ENCODE data around the gene MADD.

The MADD gene

GRCh38 chr11:47269829-47270305 is at the start of gene MADD:
TSS of gene MADD (plus strand) at chr11:47270133.
- H3K27ac Mint-ChIP-seq = peak within 1 kb of the TSS; percentile 97
- ATAC-seq (peak; percentile 83), DNase-seq (peak; percentile 91)
- no peaks in the 10 kb centered on the region for H3K27me3 Mint-ChIP-seq
- peak within 1 kb of the TSS; percentile 86 for H3K4me3 Mint-ChIP-seq
- H3K9me3 Mint-ChIP-seq = no peaks in the 10 kb centered on the region
- H3K36me3 Mint-ChIP-seq (ENCODE audit: low read depth) = peaks cover 14% of the 10 kb centered on the region
- H3K4me1 Mint-ChIP-seq = peaks cover 67% of the 10 kb centered on the region

GRCh38 chr11:47220401-47220821 is 49.5 kb upstream of the MADD start:
- Mint-ChIP-seq H3K4me3 (no peak overlapping the region), H3K9me3 (no peaks in the 10 kb centered on the region), H3K27ac (peak overlapping the region; percentile 79), H3K27me3 (no peaks in the 10 kb centered on the region), H3K4me1 (peaks cover 61% of the 10 kb centered on the region), H3K36me3 (ENCODE audit: low read depth) (peaks cover 66% of the 10 kb centered on the region)
- ATAC-seq (no peak), DNase-seq (no peak)

GRCh38 chr11:47222696-47223095 is 47.2 kb upstream of the MADD start:
- Mint-ChIP-seq H3K36me3 (ENCODE audit: low read depth) (peaks cover 67% of the 10 kb centered on the region), H3K4me3 (no peak overlapping the region), H3K27ac (no peak overlapping the region), H3K9me3 (no peaks in the 10 kb centered on the region), H3K4me1 (peaks cover 57% of the 10 kb centered on the region), H3K27me3 (no peaks in the 10 kb centered on the region)
- no peak for DNase-seq
- no peak for ATAC-seq

GRCh38 chr11:47225552-47226400 is 44.2 kb upstream of the MADD start:
- Mint-ChIP-seq H3K27me3 (no peaks in the 10 kb centered on the region), H3K36me3 (ENCODE audit: low read depth) (peaks cover 68% of the 10 kb centered on the region), H3K27ac (peak overlapping the region; percentile 84), H3K4me3 (peak overlapping the region; percentile 69), H3K9me3 (no peaks in the 10 kb centered on the region), H3K4me1 (peaks cover 29% of the 10 kb centered on the region)
- peak; percentile 97 for ATAC-seq
- no peak for DNase-seq

GRCh38 chr11:47229161-47229560 is 40.8 kb upstream of the MADD start:
- H3K36me3 Mint-ChIP-seq (ENCODE audit: low read depth) = peaks cover 54% of the 10 kb centered on the region
- ATAC-seq (no peak), DNase-seq (no peak)

GRCh38 chr11:47233051-47233450 is 36.9 kb upstream of the MADD start:
- Mint-ChIP-seq H3K36me3 (ENCODE audit: low read depth) (peaks cover 50% of the 10 kb centered on the region), H3K27me3 (no peaks in the 10 kb centered on the region), H3K27ac (no peak overlapping the region), H3K4me1 (peaks cover 26% of the 10 kb centered on the region), H3K9me3 (no peaks in the 10 kb centered on the region), H3K4me3 (no peak overlapping the region)
- no peak for ATAC-seq
- no peak for DNase-seq

More at GRCh38 chr11:47229161-47229560, 40.8 kb upstream of the MADD start:
- Mint-ChIP-seq H3K4me3 (no peak overlapping the region), H3K27me3 (no peaks in the 10 kb centered on the region), H3K27ac (no peak overlapping the region), H3K9me3 (no peaks in the 10 kb centered on the region), H3K4me1 (peaks cover 32% of the 10 kb centered on the region)

- DNase-seq (no peak), ATAC-seq (peak; percentile 45)
- Mint-ChIP-seq H3K27me3 (no peaks in the 10 kb centered on the region), H3K4me3 (peak overlapping the region; percentile 36), H3K4me1 (peaks cover 26% of the 10 kb centered on the region), H3K36me3 (ENCODE audit: low read depth) (peaks cover 47% of the 10 kb centered on the region), H3K9me3 (no peaks in the 10 kb centered on the region), H3K27ac (peak overlapping the region; percentile 88)
Measured at GRCh38 chr11:47233989-47234668, 35.8 kb upstream of the MADD start.

- peak; percentile 87 for ATAC-seq
- peak; percentile 38 for DNase-seq
Measured at GRCh38 chr11:47234669-47235100, 35.2 kb upstream of the MADD start.

GRCh38 chr11:47235163-47235562 is 34.8 kb upstream of the MADD start:
- Mint-ChIP-seq H3K4me1 (peaks cover 26% of the 10 kb centered on the region), H3K27ac (peak overlapping the region; percentile 88), H3K9me3 (no peaks in the 10 kb centered on the region), H3K36me3 (ENCODE audit: low read depth) (peaks cover 51% of the 10 kb centered on the region), H3K27me3 (no peaks in the 10 kb centered on the region), H3K4me3 (no peak overlapping the region)
- ATAC-seq = no peak
- DNase-seq = no peak

More at GRCh38 chr11:47234669-47235100, 35.2 kb upstream of the MADD start:
- H3K9me3 Mint-ChIP-seq = no peaks in the 10 kb centered on the region
- peaks cover 26% of the 10 kb centered on the region for H3K4me1 Mint-ChIP-seq
- peaks cover 46% of the 10 kb centered on the region for H3K36me3 Mint-ChIP-seq (ENCODE audit: low read depth)
- peak overlapping the region; percentile 88 for H3K27ac Mint-ChIP-seq
- no peaks in the 10 kb centered on the region for H3K27me3 Mint-ChIP-seq
- peak overlapping the region; percentile 36 for H3K4me3 Mint-ChIP-seq

- no peak for DNase-seq
- H3K27ac Mint-ChIP-seq = peak overlapping the region; percentile 48
- no peaks in the 10 kb centered on the region for H3K27me3 Mint-ChIP-seq
- H3K4me3 Mint-ChIP-seq = no peak overlapping the region
- ATAC-seq = no peak
- no peaks in the 10 kb centered on the region for H3K9me3 Mint-ChIP-seq
- H3K4me1 Mint-ChIP-seq = peaks cover 26% of the 10 kb centered on the region
- H3K36me3 Mint-ChIP-seq (ENCODE audit: low read depth) = peaks cover 55% of the 10 kb centered on the region
Measured at GRCh38 chr11:47236482-47236881, 33.5 kb upstream of the MADD start.

- no peak for DNase-seq
- Mint-ChIP-seq H3K27me3 (no peaks in the 10 kb centered on the region), H3K27ac (peak overlapping the region; percentile 33), H3K4me1 (peaks cover 11% of the 10 kb centered on the region), H3K9me3 (no peaks in the 10 kb centered on the region), H3K4me3 (peak overlapping the region; percentile 21), H3K36me3 (ENCODE audit: low read depth) (peaks cover 61% of the 10 kb centered on the region)
- ATAC-seq = no peak
Measured at GRCh38 chr11:47239852-47240251, 30.1 kb upstream of the MADD start.

GRCh38 chr11:47241841-47242301 is 28.1 kb upstream of the MADD start:
- DNase-seq = no peak

GRCh38 chr11:47242596-47243192 is 27.2 kb upstream of the MADD start:
- Mint-ChIP-seq H3K27ac (no peak overlapping the region), H3K27me3 (no peaks in the 10 kb centered on the region), H3K9me3 (no peaks in the 10 kb centered on the region), H3K36me3 (ENCODE audit: low read depth) (peaks cover 47% of the 10 kb centered on the region), H3K4me1 (peaks cover 7% of the 10 kb centered on the region), H3K4me3 (peak overlapping the region; percentile 7)
- ATAC-seq (peak; percentile 8), DNase-seq (no peak)

More at GRCh38 chr11:47241841-47242301, 28.1 kb upstream of the MADD start:
- Mint-ChIP-seq H3K4me3 (no peak overlapping the region), H3K27ac (peak overlapping the region; percentile 32), H3K36me3 (ENCODE audit: low read depth) (peaks cover 53% of the 10 kb centered on the region), H3K27me3 (no peaks in the 10 kb centered on the region), H3K9me3 (no peaks in the 10 kb centered on the region), H3K4me1 (peaks cover 3% of the 10 kb centered on the region)
- peak; percentile 26 for ATAC-seq

GRCh38 chr11:47243454-47243853 is 26.5 kb upstream of the MADD start:
- H3K36me3 Mint-ChIP-seq (ENCODE audit: low read depth) = peaks cover 41% of the 10 kb centered on the region

More at GRCh38 chr11:47243454-47243853, 26.5 kb upstream of the MADD start:
- no peaks in the 10 kb centered on the region for H3K27me3 Mint-ChIP-seq
- peaks cover 13% of the 10 kb centered on the region for H3K4me1 Mint-ChIP-seq
- ATAC-seq (no peak), DNase-seq (no peak)
- no peaks in the 10 kb centered on the region for H3K9me3 Mint-ChIP-seq
- H3K27ac Mint-ChIP-seq = no peak overlapping the region
- H3K4me3 Mint-ChIP-seq = no peak overlapping the region
